HepG2 (cell line): ENCODE results near the gene SLC17A5. TPM values are rescaled to one million over a fixed set of nuclear protein-coding genes. Genes with fewer than 3 reads are reported as not detected.
A peak's percentile ranks its signal among the peaks of the same experiment; 100 is the strongest.

Experiments
- DMAP1 ChIP-seq: IDR thresholded peaks from 2 replicates; pipeline ENCODE4 v1.6.1; 2016
- FOXA3 ChIP-seq: IDR thresholded peaks from 2 replicates; pipeline ENCODE4 v1.6.1; 2016; ENCODE audit warnings: missing genetic modification reagents, missing compliant biosample characterization
- HNRNPL ChIP-seq: fragments of 200-400 bp; formaldehyde crosslinking; IDR thresholded peaks from 2 replicates; pipeline ENCODE4 v1.6.1; 2017; ENCODE audit warnings: mild to moderate bottlenecking, low read depth, low read length
- HOXD1 ChIP-seq: sonication (generic); formaldehyde crosslinking; IDR thresholded peaks from 2 replicates; pipeline ENCODE4 v1.5.0; 2020; ENCODE audit warnings: missing genetic modification reagents
- JUN ChIP-seq: sonication (generic); formaldehyde crosslinking; IDR thresholded peaks from 2 replicates; pipeline ENCODE4 v1.4.0; 2020; ENCODE audit warnings: mild to moderate bottlenecking, missing genetic modification reagents
- JUNB ChIP-seq: sonication (generic); formaldehyde crosslinking; IDR thresholded peaks from 2 replicates; pipeline ENCODE4 v1.8.0; 2022; ENCODE audit warnings: missing genetic modification reagents, mild to moderate bottlenecking, borderline replicate concordance
- LRRFIP1 ChIP-seq: sonication (generic); formaldehyde crosslinking; conservative IDR thresholded peaks from 2 replicates; pipeline ENCODE4 v1.4.0; 2020; ENCODE audit warnings: missing genetic modification reagents
- MBD4 ChIP-seq: IDR thresholded peaks from 2 replicates; pipeline ENCODE4 v1.6.1; 2012; ENCODE audit warnings: low read length, inconsistent platforms, borderline replicate concordance
- MYPOP ChIP-seq: sonication (generic); formaldehyde crosslinking; IDR thresholded peaks from 2 replicates; pipeline ENCODE4 v1.8.1; 2023; ENCODE audit warnings: mild to moderate bottlenecking, moderate library complexity, missing genetic modification reagents
- NKX3-1 ChIP-seq: sonication (generic); formaldehyde crosslinking; IDR thresholded peaks from 2 replicates; pipeline ENCODE4 v1.5.0; 2020; ENCODE audit warnings: missing genetic modification reagents
- ONECUT2 ChIP-seq: sonication (generic); formaldehyde crosslinking; IDR thresholded peaks from 2 replicates; pipeline ENCODE4 v1.4.0; 2020; ENCODE audit warnings: missing genetic modification reagents
- POLR2AphosphoS2 ChIP-seq: IDR thresholded peaks from 2 replicates; pipeline ENCODE4 v1.6.1; 2011; ENCODE audit warnings: low read depth, low read length, improper control_type of control experiment
- PRDM4 ChIP-seq: sonication (generic); formaldehyde crosslinking; IDR thresholded peaks from 2 replicates; pipeline ENCODE4 v1.9.0; 2021; ENCODE audit warnings: missing genetic modification reagents, borderline replicate concordance
- SRSF1 ChIP-seq: fragments of 200-400 bp; formaldehyde crosslinking; optimal IDR thresholded peaks from 2 replicates; pipeline ENCODE3; 2017; ENCODE audit warnings: mild to moderate bottlenecking, low read depth, low read length, moderate library complexity
- STAT6 ChIP-seq: sonication (generic); formaldehyde crosslinking; IDR thresholded peaks from 2 replicates; pipeline ENCODE4 v1.4.0; 2020; ENCODE audit warnings: missing genetic modification reagents, mild to moderate bottlenecking, borderline replicate concordance
- THAP11 ChIP-seq: IDR thresholded peaks from 2 replicates; pipeline ENCODE4 v1.6.1; 2016; ENCODE audit warnings: missing biosample characterization, missing genetic modification reagents
- ZBTB21 ChIP-seq: sonication (generic); formaldehyde crosslinking; IDR thresholded peaks from 2 replicates; pipeline ENCODE4 v1.4.0; 2020; ENCODE audit warnings: missing genetic modification reagents
- ZNF207 ChIP-seq: fragments of 450-650 bp; IDR thresholded peaks from 2 replicates; pipeline ENCODE4 v1.6.1; 2016; ENCODE audit warnings: antibody characterized with exemption, borderline replicate concordance
- ZNF331 ChIP-seq: sonication (generic); formaldehyde crosslinking; IDR thresholded peaks from 2 replicates; pipeline ENCODE4 v1.4.0; 2020; ENCODE audit warnings: missing genetic modification reagents
- ZNF335 ChIP-seq: sonication (generic); formaldehyde crosslinking; IDR thresholded peaks from 2 replicates; pipeline ENCODE4 v1.4.0; 2020; ENCODE audit warnings: missing genetic modification reagents
- ZNF556 ChIP-seq: sonication (generic); formaldehyde crosslinking; IDR thresholded peaks from 2 replicates; pipeline ENCODE4 v1.4.0; 2020; ENCODE audit warnings: mild to moderate bottlenecking, missing genetic modification reagents, borderline replicate concordance
- ZNF580 ChIP-seq: IDR thresholded peaks from 2 replicates; pipeline ENCODE4 v1.6.1; 2016; ENCODE audit warnings: low read depth, borderline replicate concordance
- polyA plus RNA-seq, 8 experiments: library from polyadenylated mRNA; depleted of rRNA in 3 of 8; stranded (reverse) in 7 of 8; unstranded in 1 of 8; fragments of >200 nt; fragmentation: Illumina TruSeq in 4 of 8; extraction: Trizol in 4 of 8; gene quantifications; 2 replicates each; pipeline versions ENCODE4 v1.2.1 to v1.2.3, GENCODE V29; 2011 to 2016; ENCODE audit warnings: low read depth in 4 of 8, missing spikeins in 1 of 8, mixed read lengths in 1 of 8; ENCODE audit not compliant: insufficient read depth in 1 of 8
- total RNA-seq, 5 experiments: library from RNA; depleted of rRNA; stranded (reverse); fragments of >200 nt; fragmentation: Illumina TruSeq; extraction: Trizol; gene quantifications; 2 replicates each; pipeline ENCODE4 v1.2.3, GENCODE V29; 2016; ENCODE audit warnings: low read depth in 1 of 5

The SLC17A5 gene
- total and polyA plus RNA-seq, 2 of the 13 experiments (the other 11 are each of a cell fraction or from before 2014, with no cell fraction given): 18.3 to 20.5 TPM

GRCh38 chr6:73566954-73567591 lies 86.7 kb downstream of the SLC17A5 start (continued):
- TF ChIP-seq ONECUT2 (CRISPR knock-in tag): no peak
- no peak for TF ChIP-seq MBD4
- TF ChIP-seq ZNF331 (CRISPR knock-in tag): peak; percentile 95
- TF ChIP-seq ZNF207: no peak
- peak; percentile 75; the same call in 1 of the 2 replicates for TF ChIP-seq ZNF556 (CRISPR knock-in tag)
- TF ChIP-seq JUNB (CRISPR knock-in tag): 0 out of 2 replicates have a peak, but pooled peaks have one; percentile 49
- TF ChIP-seq MYPOP (CRISPR knock-in tag): no peak; the same call in 1 of the 2 replicates
- peak; percentile 60; the same call in 1 of the 2 replicates for TF ChIP-seq ZNF335 (CRISPR knock-in tag)
- no peak for TF ChIP-seq ZBTB21
- TF ChIP-seq STAT6: no peak
- no peak for TF ChIP-seq HOXD1 (CRISPR knock-in tag)
- peak; percentile 88 for TF ChIP-seq FOXA3 (CRISPR knock-in tag)
- TF ChIP-seq THAP11 (CRISPR knock-in tag): peak; percentile 79
- TF ChIP-seq POLR2AphosphoS2: no peak
- no peak for TF ChIP-seq HNRNPL
- TF ChIP-seq LRRFIP1 (CRISPR knock-in tag): no peak
- no peak for TF ChIP-seq SRSF1
- TF ChIP-seq DMAP1: peak; percentile 84
- 0 out of 2 replicates have a peak, but pooled peaks have one; percentile 4 for TF ChIP-seq NKX3-1 (CRISPR knock-in tag)
- TF ChIP-seq JUN (CRISPR knock-in tag): no peak
- TF ChIP-seq PRDM4 (CRISPR knock-in tag): no peak
- peak; percentile 74; the same call in 1 of the 2 replicates for TF ChIP-seq ZNF580 (CRISPR knock-in tag)
